MV-4-11 (cell line): ENCODE results near the gene PRKAG2.
"Not testable (repeated sequence)": the region's sequence is repeated elsewhere in the genome, so short reads cannot be mapped to it uniquely, and the experiment has no call there.

Source experiments
- DNase-seq: peaks from one replicate; lab custom pipeline; 2025; lab: John Stamatoyannopoulos, UW

Gene PRKAG2

DNA sequence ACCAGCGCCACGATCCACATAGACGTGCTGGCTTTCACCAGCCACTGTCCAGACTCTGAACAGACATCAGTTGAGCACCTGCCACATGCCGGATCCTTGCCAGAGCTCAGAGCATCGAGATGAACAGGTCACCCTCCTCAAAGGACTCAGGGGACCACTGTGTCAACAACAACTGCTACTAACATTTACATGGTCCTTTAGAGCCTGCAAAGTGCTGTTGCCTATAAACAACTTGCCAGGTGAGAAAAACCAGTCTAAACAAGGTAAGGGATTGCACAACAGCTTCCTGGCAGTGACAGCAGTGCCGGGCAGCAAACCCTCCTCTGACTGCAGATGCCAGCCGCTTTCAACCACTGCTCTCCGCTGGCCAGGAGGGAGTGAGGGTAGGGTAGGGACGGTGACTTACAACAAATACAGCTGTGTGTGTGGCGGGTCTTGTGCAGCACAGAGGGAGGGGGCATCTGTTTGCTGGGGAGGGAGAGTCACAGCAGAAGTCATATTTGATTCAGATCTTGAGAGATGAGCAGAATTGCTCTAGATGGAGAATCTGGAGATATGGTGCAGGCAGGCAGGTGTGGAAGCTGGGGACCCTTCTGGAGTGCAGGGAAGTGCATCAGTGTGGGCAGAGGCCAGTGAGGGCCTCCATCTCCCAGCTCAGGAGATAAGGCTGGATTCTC is 324.4 kb downstream of the PRKAG2 start:
- no peak for DNase-seq

- DNase-seq, result no peak
These were observed 325.1 kb downstream of the PRKAG2 start for GRCh38 chr7:151551820-151552219.

DNA sequence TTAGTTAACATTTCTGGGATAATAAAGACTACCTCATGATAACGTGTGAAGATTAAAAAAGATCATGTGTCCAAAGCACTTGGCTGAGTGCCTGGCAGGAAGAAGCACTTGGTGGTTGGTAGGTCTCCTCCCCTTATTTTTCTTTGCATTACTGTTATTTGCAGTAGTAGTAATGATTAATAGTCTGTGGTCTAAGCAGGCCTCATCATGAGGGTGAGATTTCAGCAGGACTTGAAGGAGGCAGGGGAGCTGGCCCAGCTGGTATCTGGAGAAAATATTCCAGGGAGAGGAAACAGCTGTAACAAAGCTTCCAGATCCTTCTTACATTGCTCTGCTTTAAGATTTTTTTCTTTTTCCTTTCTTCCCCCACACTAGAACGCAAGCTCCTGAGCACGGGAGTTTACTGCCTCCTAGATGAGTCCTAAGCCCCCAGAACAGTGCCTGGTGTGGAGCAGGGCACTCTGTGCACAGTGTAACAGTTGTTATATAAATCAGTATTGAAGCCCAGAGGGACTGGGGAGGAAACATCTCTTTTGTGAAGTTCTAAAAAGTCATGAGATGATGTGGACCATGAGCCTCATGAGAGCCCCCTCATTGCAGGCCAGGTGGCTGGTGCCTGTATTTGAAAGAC is 326.1 kb downstream of the PRKAG2 start:
- DNase-seq, result no peak

DNA sequence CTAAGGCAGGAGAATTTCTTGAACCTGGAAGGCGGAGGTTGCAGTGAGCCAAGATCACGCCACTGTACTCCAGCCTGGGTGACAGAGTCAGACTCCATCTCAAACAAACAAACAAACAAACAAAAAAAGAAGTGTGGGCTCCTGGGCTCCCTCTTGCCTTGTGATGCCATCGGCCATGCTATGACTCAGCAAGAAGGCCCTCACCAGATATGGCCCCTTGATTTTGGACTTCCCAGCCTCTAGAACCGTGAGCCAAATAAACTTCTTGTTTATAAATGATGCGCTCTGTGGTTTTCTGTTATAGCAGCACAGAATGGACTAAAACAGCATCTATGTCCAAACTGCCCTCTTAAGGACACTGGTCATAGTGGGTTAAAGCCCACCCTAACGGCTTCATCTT is 327.3 kb downstream of the PRKAG2 start:
- DNase-seq, result no peak

DNA sequence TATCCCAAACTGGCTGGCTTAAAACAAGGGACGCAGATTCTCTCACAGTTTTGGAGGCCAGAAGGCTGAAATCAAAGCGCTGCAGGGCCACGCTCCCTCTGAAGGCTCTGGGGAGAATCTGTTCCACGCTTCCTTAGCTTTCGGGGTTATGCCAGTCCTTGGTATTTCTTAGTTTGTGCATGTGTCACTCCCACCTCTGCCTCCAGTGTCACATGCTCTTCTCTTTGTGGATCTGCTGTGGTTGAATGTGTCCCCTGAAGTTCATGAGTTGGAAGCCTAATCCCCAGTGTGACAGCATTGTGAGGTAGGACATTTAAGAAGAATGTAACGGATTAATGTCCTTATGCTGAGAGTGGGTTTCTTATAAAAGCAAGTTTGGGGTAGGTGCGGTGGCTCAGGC is 327.8 kb downstream of the PRKAG2 start:
- no peak for DNase-seq

DNA sequence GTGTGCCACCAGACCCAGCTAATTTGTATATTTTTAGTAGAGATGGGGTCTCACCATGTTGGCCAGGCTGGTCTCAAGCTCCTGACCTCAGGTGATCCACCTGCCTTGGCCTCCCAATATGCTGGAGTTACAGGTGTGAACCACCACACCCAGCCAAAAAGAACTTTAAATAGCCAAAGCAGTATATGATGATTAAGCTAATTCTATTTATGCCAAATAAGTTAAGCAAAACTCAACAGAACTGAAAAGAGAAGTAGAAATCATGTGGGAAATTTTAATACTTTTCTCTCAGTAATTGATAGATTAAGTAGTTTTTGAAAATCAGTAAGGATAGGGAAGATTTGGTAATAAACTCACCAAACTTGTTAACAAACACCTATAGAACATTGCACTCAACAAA is 332.7 kb downstream of the PRKAG2 start:
- no peak for DNase-seq

- DNase-seq, result no peak
These were observed 334.2 kb downstream of the PRKAG2 start for GRCh38 chr7:151542606-151543130.

DNA sequence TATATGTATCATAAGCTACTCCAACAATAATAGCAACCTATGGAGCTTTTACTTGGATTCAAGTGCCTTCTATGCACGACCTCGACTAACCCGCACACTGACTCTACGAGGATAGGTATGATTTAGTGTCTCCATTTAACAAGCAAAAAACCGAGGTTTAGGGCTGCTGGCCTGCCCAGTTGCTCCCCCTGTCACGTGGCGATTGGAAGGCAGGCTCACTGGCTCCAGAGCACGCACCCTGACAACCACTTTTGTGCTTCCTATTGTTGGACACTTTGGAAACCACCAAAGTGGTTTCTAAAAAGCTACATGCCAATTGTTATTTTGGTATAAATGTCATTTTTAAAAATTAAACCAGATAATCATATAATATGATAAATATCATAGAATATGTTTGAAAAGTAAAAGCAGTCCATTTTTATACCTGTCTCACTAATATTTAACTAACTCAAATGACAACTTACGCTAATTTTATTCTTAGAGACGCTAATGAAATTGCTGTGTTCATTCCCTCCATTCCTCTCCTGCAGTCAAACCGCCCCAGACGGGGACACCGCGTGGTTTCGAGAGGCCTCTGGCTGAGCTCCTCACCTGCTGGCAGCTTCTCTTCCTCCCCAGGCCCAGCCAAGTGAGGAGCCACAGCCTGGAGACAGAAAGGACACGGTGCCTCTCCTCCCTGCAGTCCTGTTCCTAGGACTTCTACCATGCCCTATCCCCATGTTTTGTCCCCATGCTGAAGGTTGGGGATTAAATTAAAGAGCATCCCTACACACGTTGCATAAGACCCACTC is 335.0 kb downstream of the PRKAG2 start:
- DNase-seq, result no peak

GRCh38 chr7:151540146-151540545 is 336.8 kb downstream of the PRKAG2 start:
- DNase-seq, result no peak

DNA sequence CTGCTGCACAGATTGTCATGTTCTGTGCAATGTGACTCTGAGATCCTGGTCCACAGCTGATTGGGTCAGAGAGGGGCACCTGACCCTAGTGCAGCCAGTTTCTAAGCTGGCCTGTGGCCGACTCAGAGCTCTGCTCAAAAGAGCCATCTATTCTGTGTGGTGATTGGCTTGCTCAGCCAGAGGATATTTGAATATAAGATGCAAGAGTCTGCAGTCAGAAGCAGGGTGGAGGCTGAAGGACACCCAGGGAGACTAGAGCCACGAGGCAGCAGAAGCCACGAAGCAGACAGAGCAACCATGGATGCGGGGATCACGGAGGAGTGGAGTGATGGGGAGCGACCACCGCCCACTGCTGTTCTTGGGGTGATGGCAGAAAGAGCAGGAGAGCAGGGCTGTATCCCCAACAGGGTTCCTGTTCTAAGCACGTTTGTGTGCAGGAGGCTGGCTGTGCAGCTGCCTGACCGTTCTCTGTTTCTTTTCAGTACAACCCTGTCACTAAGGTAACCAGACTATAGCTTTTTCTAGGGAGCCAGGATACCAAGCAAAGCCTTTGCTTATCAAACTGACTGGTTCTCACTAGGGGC is 337.7 kb downstream of the PRKAG2 start:
- no peak for DNase-seq

DNA sequence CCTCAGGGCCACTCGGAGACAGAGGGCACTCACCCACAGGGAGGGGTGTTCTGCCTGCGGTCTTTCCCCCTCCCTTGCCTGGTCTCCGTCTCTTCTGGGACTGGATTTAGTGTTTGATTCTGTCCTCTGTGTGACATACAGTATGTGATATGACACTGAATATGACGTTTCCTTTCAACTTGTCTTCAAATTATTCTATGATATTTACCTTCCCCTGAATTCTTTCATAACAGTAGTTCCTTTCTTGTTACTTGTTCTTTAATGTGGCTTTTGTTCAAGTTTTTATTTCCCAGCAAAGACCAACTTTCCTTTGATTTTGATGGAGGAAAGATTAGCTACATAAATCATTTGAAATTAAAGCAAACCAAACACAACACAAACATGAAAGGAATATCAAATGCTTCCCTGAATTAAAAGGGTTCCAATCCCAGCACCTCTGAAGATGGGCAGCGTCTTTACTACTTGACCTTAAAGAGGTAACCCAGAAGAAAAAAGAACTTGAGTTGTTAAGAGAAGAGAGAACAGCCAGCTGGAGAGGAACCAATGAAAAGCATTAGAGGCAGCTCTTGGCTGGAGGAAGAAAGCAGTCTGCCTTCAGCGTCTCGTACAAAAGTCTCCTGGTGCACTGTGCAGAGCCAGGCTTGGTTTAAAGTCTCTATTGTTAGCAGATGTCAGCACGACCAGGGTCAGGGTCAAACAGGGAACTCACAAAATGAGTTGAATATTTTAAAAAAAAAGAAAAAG is 338.9 kb downstream of the PRKAG2 start:
- DNase-seq, result no peak

DNA sequence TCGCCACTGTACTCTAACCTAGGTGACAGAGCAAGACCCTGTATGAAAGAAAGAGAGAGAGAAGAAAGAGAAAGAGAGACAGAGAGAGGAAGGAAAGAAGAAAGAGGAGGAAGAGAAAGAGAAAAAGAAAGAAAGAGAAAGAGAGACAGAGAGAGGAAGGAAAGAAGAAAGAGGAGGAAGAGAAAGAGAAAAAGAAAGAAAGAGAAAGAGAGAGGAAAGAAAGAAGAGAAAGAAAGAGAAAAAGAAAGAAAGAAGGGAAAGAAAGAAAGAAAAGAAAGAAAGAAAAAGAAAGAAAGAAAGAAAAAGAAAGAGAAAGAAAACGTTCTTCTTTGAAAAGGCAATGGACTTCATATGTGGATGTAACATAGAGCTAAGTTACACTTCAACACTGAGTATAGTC is 340.7 kb downstream of the PRKAG2 start:
- not testable (repeated sequence) for DNase-seq

- DNase-seq, result no peak
These were observed 347.1 kb downstream of the PRKAG2 start for GRCh38 chr7:151529842-151530241.

- DNase-seq, result no peak
These were observed 352.1 kb downstream of the PRKAG2 start for GRCh38 chr7:151524845-151525244.

- DNase-seq, result no peak
These were observed 352.6 kb downstream of the PRKAG2 start for GRCh38 chr7:151524331-151524730.

GRCh38 chr7:151520419-151521261 is 356.3 kb downstream of the PRKAG2 start:
- no peak for DNase-seq

DNA sequence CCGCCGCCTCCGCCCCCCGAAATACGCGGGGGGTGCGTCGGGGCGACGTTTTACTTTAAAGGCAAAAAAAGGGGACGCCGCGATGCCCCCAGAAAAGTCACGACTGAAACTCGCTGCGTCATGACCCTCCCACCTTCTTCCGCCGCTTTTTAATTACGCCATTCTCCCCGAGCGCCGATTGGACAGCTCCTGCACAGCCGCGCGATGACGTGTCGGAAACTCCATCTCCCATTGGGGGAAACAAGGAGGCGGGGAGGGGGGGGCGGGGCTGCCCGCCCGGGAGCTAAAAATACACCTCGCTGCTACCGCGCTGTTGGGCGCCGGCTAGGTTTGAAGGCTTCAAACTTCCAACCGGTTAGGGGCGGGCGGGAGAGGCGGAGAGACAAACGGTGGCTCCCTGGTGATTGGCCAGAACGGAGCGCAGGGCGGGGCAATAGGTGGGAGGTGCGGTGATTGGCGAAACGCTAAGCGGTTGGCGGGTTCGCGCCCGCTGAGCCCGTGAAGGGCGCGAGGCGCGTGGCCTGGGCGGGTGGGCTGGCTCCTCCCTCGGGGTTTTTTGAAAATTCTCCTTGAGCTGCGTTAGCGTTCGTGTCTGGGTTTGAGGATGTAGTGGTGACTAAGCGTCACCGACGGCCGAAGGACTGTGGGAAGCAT is 357.0 kb downstream of the PRKAG2 start, which contains the start of gene RHEB:
Gene RHEB, minus strand, starts transcription at position 131 of the 654 bp plus-strand sequence. CDS start 384 bp downstream, outside the sequence.
- DNase-seq, result peak; percentile 98

DNA sequence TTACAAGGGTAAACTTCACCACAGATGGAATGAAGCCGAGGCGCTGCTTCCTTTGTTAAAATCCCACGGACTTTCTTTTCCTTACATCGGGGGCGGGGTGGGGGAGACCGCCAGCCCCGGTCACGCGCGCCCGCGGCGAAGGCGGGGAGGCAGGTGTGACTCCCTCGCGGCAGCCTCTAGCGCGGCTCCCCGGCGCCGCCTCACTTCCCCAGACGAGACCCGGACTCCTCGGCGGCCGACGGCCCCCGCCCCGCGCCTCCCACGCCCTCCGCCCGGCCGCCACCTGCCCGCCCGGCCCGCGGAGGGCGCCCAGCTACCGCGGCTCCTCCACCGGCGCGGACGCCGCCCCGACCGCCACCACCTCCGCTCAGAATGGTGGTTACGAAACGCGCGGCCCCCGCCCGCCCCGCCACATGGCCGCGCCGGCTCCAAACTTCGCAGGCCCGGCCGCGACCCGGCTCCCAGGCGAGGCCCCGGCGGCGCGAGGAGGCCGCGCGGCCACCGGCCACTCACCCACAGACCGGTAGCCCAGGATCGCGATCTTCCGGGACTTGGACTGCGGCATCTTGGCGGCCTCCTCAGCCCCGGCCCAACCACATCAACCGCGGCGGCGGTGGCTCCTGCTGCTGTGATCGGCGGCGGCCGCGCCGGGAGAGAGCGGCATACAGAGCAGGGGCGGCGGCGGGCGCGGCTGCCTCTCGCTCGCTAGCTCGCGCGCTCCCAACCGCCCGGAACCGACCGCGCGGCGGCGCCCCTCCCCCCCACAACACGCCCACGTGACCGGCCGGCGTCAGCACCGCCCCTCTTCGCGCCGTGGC is 357.8 kb downstream of the PRKAG2 start:
- not testable (repeated sequence) for DNase-seq
